ENCODE results near the gene DMRTB1. TPM values are rescaled to one million over a fixed set of nuclear protein-coding genes. Genes with fewer than 3 reads are reported as not detected.

DMRTB1 gene
- total and polyA plus RNA-seq, 3 donors from 2014 or later: 44.5 to 107 (median 51.8) TPM

DNA sequence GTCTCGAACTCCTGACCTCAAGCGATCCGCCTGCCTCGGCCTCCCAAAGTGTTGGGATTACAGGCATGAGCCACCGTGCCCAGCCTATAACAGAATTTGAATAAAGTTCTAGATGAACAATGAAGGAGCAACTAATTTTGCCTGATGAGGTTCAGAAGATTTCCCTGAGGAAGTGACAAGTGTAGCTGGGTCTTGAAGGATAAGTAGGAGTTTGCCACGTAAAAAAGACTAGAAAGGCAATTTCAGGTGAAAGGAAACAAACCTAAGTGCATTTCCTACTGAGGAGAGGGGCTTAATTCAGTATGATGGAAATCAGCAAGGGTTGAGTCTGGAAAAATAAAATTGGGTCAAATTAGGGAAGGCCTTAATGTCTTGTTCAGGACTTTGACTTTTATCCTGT is 18.6 kb upstream of the DMRTB1 start:
- Histone ChIP-seq H3K9me3 (no peaks in the 10 kb centered on the region), H3K4me3 (no peak overlapping the region), H3K27me3 (no peaks in the 10 kb centered on the region), H3K4me1 (no peaks in the 10 kb centered on the region), H3K27ac (no peak overlapping the region), H3K36me3 (ENCODE audit: low read depth, missing control alignments) (no peaks in the 10 kb centered on the region)
- intact Hi-C loops (cut with DNase I; ENCODE audit: low total_unique reads): no loop called here
- TF ChIP-seq, protein P1, sequence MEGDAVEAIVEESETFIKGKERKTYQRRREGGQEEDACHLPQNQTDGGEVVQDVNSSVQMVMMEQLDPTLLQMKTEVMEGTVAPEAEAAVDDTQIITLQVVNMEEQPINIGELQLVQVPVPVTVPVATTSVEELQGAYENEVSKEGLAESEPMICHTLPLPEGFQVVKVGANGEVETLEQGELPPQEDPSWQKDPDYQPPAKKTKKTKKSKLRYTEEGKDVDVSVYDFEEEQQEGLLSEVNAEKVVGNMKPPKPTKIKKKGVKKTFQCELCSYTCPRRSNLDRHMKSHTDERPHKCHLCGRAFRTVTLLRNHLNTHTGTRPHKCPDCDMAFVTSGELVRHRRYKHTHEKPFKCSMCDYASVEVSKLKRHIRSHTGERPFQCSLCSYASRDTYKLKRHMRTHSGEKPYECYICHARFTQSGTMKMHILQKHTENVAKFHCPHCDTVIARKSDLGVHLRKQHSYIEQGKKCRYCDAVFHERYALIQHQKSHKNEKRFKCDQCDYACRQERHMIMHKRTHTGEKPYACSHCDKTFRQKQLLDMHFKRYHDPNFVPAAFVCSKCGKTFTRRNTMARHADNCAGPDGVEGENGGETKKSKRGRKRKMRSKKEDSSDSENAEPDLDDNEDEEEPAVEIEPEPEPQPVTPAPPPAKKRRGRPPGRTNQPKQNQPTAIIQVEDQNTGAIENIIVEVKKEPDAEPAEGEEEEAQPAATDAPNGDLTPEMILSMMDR (IDR thresholded peaks at IDR 0.05): no peak
- TF ChIP-seq POLR2A (IDR thresholded peaks at IDR 0.05): no peak
- no peak for DNase-seq
- WGBS, 2 donors: 96 to 97% methylated on average over 6 of the region's 6 CpGs

DNA sequence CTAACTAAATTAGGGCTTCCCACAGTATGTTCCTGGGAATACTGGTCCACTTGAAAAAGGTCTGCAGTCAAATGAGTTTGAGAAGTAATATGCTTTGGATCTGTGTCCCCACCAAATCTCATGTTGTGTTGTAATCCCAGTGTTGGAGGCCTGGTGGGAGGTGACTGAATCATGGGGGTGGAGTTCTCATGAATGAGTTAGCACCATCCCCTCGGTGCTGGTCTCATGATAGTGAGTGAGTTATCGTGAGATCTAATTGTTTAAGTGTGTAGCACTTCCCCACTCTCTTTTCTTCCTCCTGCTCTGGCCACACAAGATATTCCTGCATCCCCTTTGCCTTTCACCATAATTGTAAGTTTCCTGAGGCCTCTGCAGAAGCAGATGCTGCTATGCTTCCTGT is 16.9 kb upstream of the DMRTB1 start:
- 63 to 65% methylated on average over 2 of the region's 2 CpGs for WGBS, 2 donors

DNA sequence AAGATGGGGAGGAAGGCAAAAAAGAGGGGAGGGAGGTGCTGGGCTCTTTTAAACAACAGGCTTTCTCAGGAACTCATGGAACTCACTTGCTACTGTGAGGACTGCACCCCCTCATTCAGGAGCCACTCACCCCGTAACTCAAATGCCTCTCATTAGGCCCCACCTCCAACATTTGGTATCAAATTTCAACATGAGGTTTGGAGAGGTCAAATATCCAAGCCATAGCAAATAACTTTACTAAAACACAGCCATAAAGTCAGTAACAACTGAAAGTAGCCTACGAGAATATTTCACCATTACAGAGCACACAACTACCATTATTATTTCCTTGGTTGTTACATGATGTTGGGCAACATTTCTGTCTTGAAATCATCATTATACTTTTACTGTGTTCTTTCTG is 13.1 kb upstream of the DMRTB1 start:
- Histone ChIP-seq H3K9me3 (no peaks in the 10 kb centered on the region), H3K4me1 (no peaks in the 10 kb centered on the region), H3K36me3 (ENCODE audit: low read depth, missing control alignments) (no peaks in the 10 kb centered on the region), H3K4me3 (no peak overlapping the region), H3K27me3 (no peaks in the 10 kb centered on the region), H3K27ac (no peak overlapping the region)
- whole genome bisulfite sequencing, 2 donors: 79% methylated on average over 2 of the region's 2 CpGs
- TF ChIP-seq, protein P1 (IDR thresholded peaks at IDR 0.05): no peak
- no peak for TF ChIP-seq POLR2A (IDR thresholded peaks at IDR 0.05)
- intact Hi-C loops (cut with DNase I; ENCODE audit: low total_unique reads): no loop called here
- no peak for DNase-seq

More for the DNA sequence above, 16.9 kb upstream of the DMRTB1 start:
- Histone ChIP-seq H3K4me3 (no peak overlapping the region), H3K4me1 (no peaks in the 10 kb centered on the region), H3K27me3 (no peaks in the 10 kb centered on the region), H3K27ac (no peak overlapping the region), H3K36me3 (ENCODE audit: low read depth, missing control alignments) (no peaks in the 10 kb centered on the region), H3K9me3 (no peaks in the 10 kb centered on the region)
- intact Hi-C loops (cut with DNase I; ENCODE audit: low total_unique reads): no loop called here
- DNase-seq: no peak
- no peak for TF ChIP-seq POLR2A (IDR thresholded peaks at IDR 0.05)
- TF ChIP-seq, protein P1 (IDR thresholded peaks at IDR 0.05): no peak

DNA sequence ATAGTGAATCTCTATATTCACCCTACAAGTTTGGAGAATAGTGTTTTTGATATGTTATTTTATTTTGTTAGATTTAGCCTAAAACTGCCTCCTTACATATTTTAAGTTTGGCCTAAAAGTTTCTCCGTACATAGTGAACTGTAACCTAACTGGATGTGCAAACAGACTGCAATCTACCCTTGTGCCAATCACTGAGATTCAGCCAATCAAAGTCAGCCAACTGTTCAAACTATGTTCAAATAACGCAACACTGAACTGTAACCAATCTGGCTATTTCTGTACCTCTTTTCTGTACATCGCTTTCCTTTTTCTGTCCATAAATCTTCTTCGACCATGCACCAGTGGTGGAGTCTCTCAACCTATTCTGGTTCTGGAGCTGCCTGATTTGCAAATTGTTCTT is 11.8 kb upstream of the DMRTB1 start:
- intact Hi-C loops (cut with DNase I; ENCODE audit: low total_unique reads): no loop called here
- no peak overlapping the region for H3K4me3 ChIP-seq

More for the DNA sequence above, 11.8 kb upstream of the DMRTB1 start:
- H3K4me1 ChIP-seq: no peaks in the 10 kb centered on the region
- no peak overlapping the region for H3K27ac ChIP-seq
- TF ChIP-seq, protein P1 (IDR thresholded peaks at IDR 0.05): no peak
- no peak for TF ChIP-seq POLR2A (IDR thresholded peaks at IDR 0.05)
- H3K9me3 ChIP-seq: no peaks in the 10 kb centered on the region
- H3K36me3 ChIP-seq (ENCODE audit: low read depth, missing control alignments): no peaks in the 10 kb centered on the region
- 90 to 91% methylated on average over 4 of the region's 4 CpGs for WGBS, 2 donors
- no peak for DNase-seq
- H3K27me3 ChIP-seq: no peaks in the 10 kb centered on the region

Measured in testis (tissue), 3 donors.